ENCODE data around the gene USP30. TPM values are rescaled to one million over a fixed set of nuclear protein-coding genes. Genes with fewer than 3 reads are reported as not detected.
"Not testable (repeated sequence)": the region's sequence is repeated elsewhere in the genome, so short reads cannot be mapped to it uniquely, and the experiment has no call there.

Gene USP30
- total RNA-seq, 1 experiment from 2014 or later = 7.1 TPM

DNA sequence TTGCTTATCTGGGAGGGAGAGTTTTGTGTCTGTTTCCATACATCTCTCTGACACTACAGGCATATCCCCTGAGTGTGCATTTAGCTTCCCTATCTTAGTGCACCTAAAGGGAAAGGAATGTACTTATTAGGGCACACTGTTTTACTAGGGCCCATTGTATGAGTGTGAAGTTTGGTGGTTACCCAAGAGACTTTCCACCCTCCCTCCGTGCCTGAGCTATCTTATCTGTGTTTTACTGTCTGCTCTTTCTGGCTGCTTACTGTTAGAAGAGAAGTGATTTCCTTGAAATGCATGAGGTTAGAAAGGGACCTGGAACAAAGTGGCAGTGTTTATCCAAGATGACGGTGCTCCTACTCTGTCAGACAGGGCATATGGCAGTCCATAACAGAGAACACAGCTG, 23.0 kb upstream of the USP30 start:
- H3K36me3 ChIP-seq = no peaks in the 10 kb centered on the region
- no peak for DNase-seq (ENCODE audit: low read depth in 1 of 2, low spot score in 2 of 2)
- no peaks in the 10 kb centered on the region; the same call in 1 of the 2 replicates for H3K27me3 ChIP-seq (replicated peaks)
- H3K4me3 ChIP-seq = no peak overlapping the region
- H3K27ac ChIP-seq = no peak overlapping the region
- no peaks in the 10 kb centered on the region for H3K9me3 ChIP-seq (replicated peaks)
- peaks cover 4% of the 10 kb centered on the region; the same call in 1 of the 2 replicates for H3K4me1 ChIP-seq (replicated peaks)

DNA sequence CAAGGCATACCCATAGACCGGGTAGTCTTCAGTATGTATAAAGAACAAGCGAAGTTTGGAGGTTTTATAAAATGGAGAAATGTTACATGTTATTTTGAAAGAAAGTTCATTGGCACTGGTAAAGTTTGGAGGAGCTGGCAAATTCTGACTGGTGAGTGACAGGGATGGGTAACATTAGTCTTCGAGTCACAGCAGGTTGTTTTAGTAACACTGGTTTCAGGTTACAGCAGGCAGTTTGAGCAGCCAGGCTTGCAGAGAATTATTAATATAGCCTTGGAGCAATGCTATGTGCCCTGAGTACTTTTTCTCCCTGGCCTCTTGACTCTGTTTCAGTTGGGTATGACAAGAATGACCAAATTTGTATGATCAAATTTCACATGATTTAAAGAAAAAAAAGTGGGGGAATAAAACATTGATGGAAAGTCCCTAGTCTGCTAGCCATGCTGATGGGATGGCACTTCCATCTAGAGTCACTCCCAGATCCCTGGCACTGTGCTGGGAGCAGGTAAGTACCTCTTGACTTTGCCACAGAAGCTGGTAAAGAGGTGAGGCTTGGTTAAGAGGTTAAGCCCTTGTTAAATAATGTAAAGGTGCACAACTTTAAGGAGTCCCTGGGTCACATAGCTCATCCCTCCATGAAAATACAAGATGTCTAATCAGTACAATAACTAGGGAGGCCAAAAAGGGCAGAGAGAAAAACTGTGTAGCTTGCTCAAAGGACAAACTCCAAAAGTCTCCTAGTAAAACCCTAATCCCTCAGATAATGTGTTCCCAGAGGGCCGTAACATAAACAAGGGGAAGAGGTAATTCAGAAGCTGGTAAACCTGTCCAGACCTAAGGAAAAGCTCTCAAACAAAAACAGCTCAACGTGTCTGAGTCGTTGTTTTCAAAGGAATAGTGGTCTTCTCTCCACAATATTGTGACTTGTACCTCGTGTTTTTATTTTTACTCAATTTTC, 18.9 kb upstream of the USP30 start:
- peaks cover under 1% of the 10 kb centered on the region; the same call in 1 of the 2 replicates for H3K4me1 ChIP-seq (replicated peaks)

GRCh38 chr12:109036975-109037374, 15.4 kb upstream of the USP30 start:
- no peaks in the 10 kb centered on the region for H3K4me1 ChIP-seq (replicated peaks)
- no peaks in the 10 kb centered on the region for H3K36me3 ChIP-seq
- H3K27me3 ChIP-seq (replicated peaks) = no peaks in the 10 kb centered on the region; the same call in 1 of the 2 replicates
- no peak overlapping the region for H3K4me3 ChIP-seq
- DNase-seq (ENCODE audit: low read depth in 1 of 2, low spot score in 2 of 2) = no peak
- no peaks in the 10 kb centered on the region for H3K9me3 ChIP-seq (replicated peaks)
- H3K27ac ChIP-seq = no peak overlapping the region

More for the DNA sequence above, 18.9 kb upstream of the USP30 start:
- Histone ChIP-seq H3K9me3 (replicated peaks) (no peaks in the 10 kb centered on the region), H3K36me3 (no peaks in the 10 kb centered on the region), H3K27me3 (replicated peaks) (no peaks in the 10 kb centered on the region; the same call in 1 of the 2 replicates), H3K27ac (no peak overlapping the region), H3K4me3 (no peak overlapping the region)
- no peak for DNase-seq (ENCODE audit: low read depth in 1 of 2, low spot score in 2 of 2)

DNA sequence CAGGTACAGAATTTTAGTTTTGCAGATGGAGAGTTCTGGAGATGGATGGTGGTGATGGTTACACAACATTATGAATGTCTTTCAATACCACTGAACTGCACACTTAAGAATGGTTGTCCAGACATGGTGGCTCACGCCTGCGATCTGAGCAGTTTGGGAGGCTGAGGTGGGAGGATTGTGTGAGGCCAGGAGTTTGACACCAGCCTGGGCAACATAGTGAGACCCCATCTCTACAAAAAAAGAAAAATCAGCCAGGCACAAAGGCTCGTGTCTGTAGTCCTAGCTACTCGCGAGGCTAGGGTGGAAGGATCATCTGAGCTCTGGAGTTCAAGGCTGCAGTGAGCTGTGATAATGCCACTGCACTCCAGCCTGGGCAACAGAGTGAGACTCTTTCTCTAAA, 8.1 kb upstream of the USP30 start:
- H3K27ac ChIP-seq = no peak overlapping the region
- no peaks in the 10 kb centered on the region for H3K9me3 ChIP-seq (replicated peaks)
- no peak for DNase-seq (ENCODE audit: low read depth in 1 of 2, low spot score in 2 of 2)
- H3K4me1 ChIP-seq (replicated peaks) = no peaks in the 10 kb centered on the region
- no peaks in the 10 kb centered on the region for H3K36me3 ChIP-seq
- H3K4me3 ChIP-seq = no peak overlapping the region
- peaks cover 5% of the 10 kb centered on the region; the same call in 1 of the 2 replicates for H3K27me3 ChIP-seq (replicated peaks)

GRCh38 chr12:109047081-109047805, 5.1 kb upstream of the USP30 start:
- Histone ChIP-seq H3K36me3 (no peaks in the 10 kb centered on the region), H3K9me3 (replicated peaks) (no peaks in the 10 kb centered on the region), H3K27ac (no peak overlapping the region), H3K27me3 (replicated peaks) (peaks cover 5% of the 10 kb centered on the region; the same call in 1 of the 2 replicates), H3K4me1 (replicated peaks) (peaks cover 3% of the 10 kb centered on the region; the same call in 1 of the 2 replicates), H3K4me3 (no peak overlapping the region)
- DNase-seq (ENCODE audit: low read depth in 1 of 2, low spot score in 2 of 2) = no peak

DNA sequence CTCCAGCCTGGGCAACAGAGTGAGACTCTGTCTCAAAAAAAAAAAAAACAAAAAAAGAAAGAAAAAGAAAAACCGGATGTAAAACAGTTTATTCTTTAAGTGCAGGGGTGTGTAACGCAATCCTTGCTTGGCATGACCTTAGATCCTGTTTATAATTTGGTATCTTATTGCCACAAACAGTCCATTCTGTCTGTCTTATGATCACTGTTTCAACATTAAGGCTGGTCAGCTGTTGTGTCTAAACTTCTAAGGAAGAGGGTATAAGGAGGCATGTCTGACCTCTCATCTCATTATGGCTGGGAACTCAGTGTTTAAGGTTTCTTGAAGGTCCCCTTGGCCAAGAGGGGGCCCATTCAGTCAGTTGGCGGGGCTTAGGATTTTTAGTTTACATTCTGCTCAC, 3.7 kb upstream of the USP30 start:
- not testable (repeated sequence) for DNase-seq (ENCODE audit: low read depth in 1 of 2, low spot score in 2 of 2); H3K9me3 ChIP-seq (replicated peaks); H3K4me3 ChIP-seq; H3K36me3 ChIP-seq; H3K27me3 ChIP-seq (replicated peaks); H3K27ac ChIP-seq; H3K4me1 ChIP-seq (replicated peaks)

- H3K4me3 ChIP-seq; H3K9me3 ChIP-seq (replicated peaks); H3K27me3 ChIP-seq (replicated peaks); H3K27ac ChIP-seq; H3K36me3 ChIP-seq; DNase-seq (ENCODE audit: low read depth in 1 of 2, low spot score in 2 of 2): not testable (repeated sequence)
- peaks cover 13% of the 10 kb centered on the region for H3K4me1 ChIP-seq (replicated peaks)
Observed at GRCh38 chr12:109049794-109050193, 2.6 kb upstream of the USP30 start.

GRCh38 chr12:109052097-109052413, 321 bp upstream of the USP30 start:
- Histone ChIP-seq H3K36me3 (peaks cover 4% of the 10 kb centered on the region; the same call in 1 of the 2 replicates), H3K4me3 (peak overlapping the region; percentile 86), H3K9me3 (replicated peaks) (no peaks in the 10 kb centered on the region), H3K4me1 (replicated peaks) (peaks cover 13% of the 10 kb centered on the region), H3K27ac (0 out of 2 replicates have a peak overlapping the region, but pooled peaks have one; percentile 36), H3K27me3 (replicated peaks) (no peaks in the 10 kb centered on the region)
- no peak for DNase-seq (ENCODE audit: low read depth in 1 of 2, low spot score in 2 of 2)

DNA sequence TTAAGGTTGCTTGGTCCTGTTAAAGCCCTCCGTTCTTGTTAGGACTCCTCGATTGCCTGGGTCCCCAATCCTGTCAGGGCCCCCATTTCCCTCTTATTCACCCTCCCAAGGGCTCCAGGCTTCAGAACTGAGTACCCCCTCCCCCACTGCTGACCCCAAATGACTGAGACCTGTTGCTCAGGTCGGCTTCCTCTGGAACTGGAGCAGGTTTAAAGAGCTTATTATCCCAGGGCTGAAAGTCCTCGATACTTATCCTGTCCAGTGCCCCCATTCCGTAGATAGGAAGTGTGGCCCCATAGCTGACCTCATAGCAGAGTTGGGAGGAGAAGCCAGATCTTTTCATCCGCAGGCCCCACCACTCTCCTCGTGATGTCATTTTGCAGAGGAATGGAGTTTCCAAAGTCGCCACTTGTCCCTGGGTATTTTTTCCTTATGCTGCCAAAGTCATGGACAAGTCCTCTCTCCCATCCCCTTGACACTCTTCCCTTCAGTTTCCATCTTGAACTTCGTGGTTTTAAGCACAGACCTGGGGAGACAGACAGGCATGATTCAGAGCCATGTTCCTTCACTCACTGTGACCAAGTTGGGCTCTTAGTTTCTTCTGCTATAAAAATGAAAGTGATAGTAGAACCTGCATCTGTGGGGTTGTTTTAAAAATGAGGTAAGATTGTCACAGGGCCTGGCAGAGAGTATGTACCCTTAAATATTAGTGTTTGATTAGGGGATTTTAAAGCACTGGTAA, 1.2 kb downstream of the USP30 start:
- Histone ChIP-seq H3K4me3 (peak overlapping the region; percentile 86), H3K4me1 (replicated peaks) (peaks cover 13% of the 10 kb centered on the region), H3K27ac (no peak overlapping the region), H3K9me3 (replicated peaks) (no peaks in the 10 kb centered on the region), H3K36me3 (peaks cover 11% of the 10 kb centered on the region; the same call in 1 of the 2 replicates), H3K27me3 (replicated peaks) (no peaks in the 10 kb centered on the region)
- no peak for DNase-seq (ENCODE audit: low read depth in 1 of 2, low spot score in 2 of 2)

DNA sequence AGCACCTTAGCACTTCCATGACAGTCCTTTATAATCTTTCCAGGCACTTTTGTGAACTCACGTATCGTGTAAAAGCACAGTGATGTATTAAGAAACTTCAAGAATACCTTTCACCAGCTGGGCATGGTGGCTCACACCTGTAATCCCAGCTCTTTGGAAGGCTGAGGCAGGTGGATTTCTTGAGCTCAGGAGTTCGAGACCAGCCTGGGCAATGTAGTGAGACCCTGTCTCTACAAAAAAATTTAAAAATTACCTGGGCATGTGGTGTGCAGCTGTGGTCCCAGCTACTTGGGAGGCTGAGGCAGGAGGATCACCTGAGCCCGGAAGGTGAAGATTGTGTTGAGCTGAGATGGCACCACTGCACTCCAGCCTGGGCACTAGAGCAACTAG, 1.7 kb downstream of the USP30 start:
- not testable (repeated sequence) for H3K27me3 ChIP-seq (replicated peaks); DNase-seq (ENCODE audit: low read depth in 1 of 2, low spot score in 2 of 2)

DNA sequence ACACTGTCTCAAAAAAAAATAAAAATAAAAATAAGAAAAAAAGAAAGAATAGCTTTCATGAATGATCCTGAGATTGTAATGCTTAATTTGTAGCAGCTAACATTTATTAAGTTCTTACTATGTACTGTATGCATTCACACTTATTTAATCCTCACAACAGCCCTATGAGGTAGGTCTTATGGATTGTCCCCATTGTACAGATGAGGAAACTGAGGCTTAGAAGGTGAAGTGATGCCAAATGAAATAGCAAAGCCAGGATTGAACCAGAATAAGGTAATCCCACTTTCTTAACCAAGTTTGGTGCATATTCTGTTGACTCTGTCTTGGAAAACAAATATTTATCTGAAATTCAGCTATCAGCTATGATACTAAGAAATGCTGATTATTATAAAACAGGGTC, 2.1 kb downstream of the USP30 start:
- Histone ChIP-seq H3K4me3 (no peak overlapping the region), H3K9me3 (replicated peaks) (no peaks in the 10 kb centered on the region), H3K27ac (no peak overlapping the region), H3K27me3 (replicated peaks) (no peaks in the 10 kb centered on the region), H3K36me3 (peaks cover 18% of the 10 kb centered on the region), H3K4me1 (replicated peaks) (peaks cover 13% of the 10 kb centered on the region)
- DNase-seq (ENCODE audit: low read depth in 1 of 2, low spot score in 2 of 2) = no peak

More for the DNA sequence above, 1.7 kb downstream of the USP30 start:
- H3K4me3 ChIP-seq; H3K9me3 ChIP-seq (replicated peaks); H3K27ac ChIP-seq: not testable (repeated sequence)
- Histone ChIP-seq H3K4me1 (replicated peaks) (peaks cover 13% of the 10 kb centered on the region), H3K36me3 (peaks cover 16% of the 10 kb centered on the region)

DNA sequence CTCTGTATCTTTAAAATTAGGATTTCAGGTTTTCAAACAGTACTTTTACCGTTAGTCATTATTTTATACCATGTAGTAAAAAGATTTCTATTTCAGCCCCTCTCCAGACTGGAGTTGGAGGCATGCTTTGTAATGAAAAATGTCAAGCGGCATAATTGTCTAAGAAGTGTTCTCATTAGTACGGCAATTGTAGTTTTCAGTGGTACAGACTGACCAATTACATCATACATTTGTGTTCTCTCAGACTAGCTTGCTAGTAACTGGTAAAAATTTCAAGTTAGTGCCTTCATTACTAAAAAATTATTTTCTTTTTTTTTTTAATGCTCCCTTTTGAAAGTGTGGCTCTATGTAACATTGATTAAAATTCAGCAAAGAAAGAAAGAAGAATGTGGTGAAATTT, 4.5 kb downstream of the USP30 start:
- Histone ChIP-seq H3K36me3 (peaks cover 18% of the 10 kb centered on the region), H3K4me3 (no peak overlapping the region), H3K4me1 (replicated peaks) (peaks cover 12% of the 10 kb centered on the region), H3K27ac (no peak overlapping the region), H3K9me3 (replicated peaks) (no peaks in the 10 kb centered on the region), H3K27me3 (replicated peaks) (no peaks in the 10 kb centered on the region)
- no peak for DNase-seq (ENCODE audit: low read depth in 1 of 2, low spot score in 2 of 2)

DNA sequence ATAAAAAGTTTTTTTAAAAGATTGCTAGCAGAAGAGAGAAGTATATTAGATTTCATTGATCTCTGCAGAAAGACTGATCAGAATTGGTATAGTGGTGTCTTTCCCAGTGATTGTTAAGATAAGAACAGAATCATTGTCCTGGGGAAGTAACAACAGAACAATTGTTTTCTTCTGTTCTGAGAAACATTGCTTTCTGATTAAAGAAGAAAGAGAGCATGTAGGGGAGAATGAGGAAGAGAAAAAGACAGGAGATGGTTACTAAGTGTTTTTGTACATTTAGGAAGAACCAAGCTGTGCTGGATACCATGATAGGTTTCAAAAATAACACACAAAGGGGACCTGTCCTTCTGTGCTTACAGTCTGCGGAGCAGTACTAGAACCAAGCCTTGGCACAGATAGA, 5.0 kb downstream of the USP30 start:
- DNase-seq (ENCODE audit: low read depth in 1 of 2, low spot score in 2 of 2) = no peak
- Histone ChIP-seq H3K4me1 (replicated peaks) (peaks cover 9% of the 10 kb centered on the region), H3K27ac (no peak overlapping the region), H3K27me3 (replicated peaks) (no peaks in the 10 kb centered on the region), H3K36me3 (peaks cover 18% of the 10 kb centered on the region), H3K9me3 (replicated peaks) (no peaks in the 10 kb centered on the region), H3K4me3 (no peak overlapping the region)
